K562 (cell line): ENCODE measurements around the gene SEBOX. TPM values are rescaled to one million over a fixed set of nuclear protein-coding genes. Genes with fewer than 3 reads are reported as not detected.

Source experiments
- ERF ChIP-seq: fragments of 450-650 bp; formaldehyde crosslinking; IDR thresholded peaks from 2 replicates; pipeline ENCODE4 v1.4.0; 2020; ENCODE audit warnings: mild to moderate bottlenecking, mixed read lengths
- EZH2 ChIP-seq: IDR thresholded peaks from 2 replicates; pipeline ENCODE4 v1.6.1; 2012; ENCODE audit warnings: low read depth, mild to moderate bottlenecking, inconsistent platforms, low read length, borderline replicate concordance
- FIP1L1 ChIP-seq: fragments of 200-400 bp; formaldehyde crosslinking; IDR thresholded peaks from 2 replicates; pipeline ENCODE4 v1.6.1; 2018; ENCODE audit warnings: mild to moderate bottlenecking, low read depth, low read length; ENCODE audit not compliant: poor library complexity, severe bottlenecking
- MTA2 ChIP-seq: fragments of 450-650 bp; IDR thresholded peaks from 2 replicates; pipeline ENCODE4 v1.6.1; 2016; ENCODE audit warnings: low read depth
- RB1 ChIP-seq: fragments of 450-650 bp; IDR thresholded peaks from 2 replicates; pipeline ENCODE4 v1.6.1; 2017; ENCODE audit warnings: low read depth, mild to moderate bottlenecking
- RUNX1 ChIP-seq: sonication (generic); IDR thresholded peaks from 2 replicates; pipeline ENCODE4 v1.6.1; 2016; ENCODE audit warnings: antibody characterized with exemption, low read depth
- SRSF3 ChIP-seq: fragments of 200-400 bp; formaldehyde crosslinking; IDR thresholded peaks from 2 replicates; pipeline ENCODE4 v1.6.1; 2016; ENCODE audit warnings: mild to moderate bottlenecking, low read length, moderate library complexity; ENCODE audit not compliant: insufficient read depth
- TFE3 ChIP-seq: fragments of 450-650 bp; formaldehyde crosslinking; IDR thresholded peaks from 2 replicates; pipeline ENCODE4 v1.4.0; 2020; ENCODE audit warnings: mild to moderate bottlenecking, mixed read lengths
- UBTF ChIP-seq, 2 experiments: IDR thresholded peaks; 2 replicates each; pipeline ENCODE4 v1.6.1; 2012; ENCODE audit warnings: improper control_type of control experiment in 2 of 2, low read depth in 2 of 2, low read length in 2 of 2, borderline replicate concordance in 1 of 2
- ZHX1 ChIP-seq: fragments of 150-350 bp; conservative IDR thresholded peaks from 2 replicates; pipeline ENCODE4 v1.6.1; 2014; ENCODE audit warnings: low read length
- ZNF121 ChIP-seq: sonication (generic); formaldehyde crosslinking; conservative IDR thresholded peaks from 2 replicates; pipeline ENCODE4 v1.8.0; 2022; ENCODE audit warnings: missing genetic modification reagents
- ZNF23 ChIP-seq: fragments of 250-450 bp; sonication (Bioruptor Pico); IDR thresholded peaks from 2 replicates; pipeline ENCODE4 v1.4.0; 2020; ENCODE audit warnings: mild to moderate bottlenecking
- polyA plus RNA-seq, 8 experiments: library from polyadenylated mRNA; depleted of rRNA in 4 of 8; stranded (reverse) in 5 of 8; unstranded in 3 of 8; fragments of >200 nt; fragmentation: Nextera tagmentation in 2 of 8; fragmentation: Illumina TruSeq in 1 of 8; extraction: Ambion mirVana in 2 of 8; extraction: Trizol in 1 of 8; gene quantifications; 2 replicates each; pipeline versions ENCODE4 v1.2.1 to v1.2.3, GENCODE V29; 2011 to 2014; ENCODE audit warnings: inconsistent platforms in 1 of 8, missing spikeins in 1 of 8
- total RNA-seq, 7 experiments: library from RNA; depleted of rRNA in 6 of 7; stranded (reverse); fragments of >200 nt in 6 of 7; fragmentation: Illumina TruSeq in 2 of 7; extraction: Trizol in 2 of 7; gene quantifications; 2 replicates each; pipeline versions ENCODE4 v1.2.1 to v1.2.3, GENCODE V29; 2011 to 2021; ENCODE audit warnings: low replicate concordance in 1 of 7
- TF ChIP-seq, protein P1 (sequence below): sonication (generic); formaldehyde crosslinking; IDR thresholded peaks from 2 replicates; pipeline ENCODE4 v1.8.1; 2023; ENCODE audit warnings: mild to moderate bottlenecking, missing genetic modification reagents
- TF ChIP-seq, protein P2 (sequence below): fragments of 250-450 bp; sonication (Bioruptor Pico); IDR thresholded peaks from 2 replicates; pipeline ENCODE4 v1.5.0; 2021; ENCODE audit warnings: mild to moderate bottlenecking, borderline replicate concordance

SEBOX gene
- total and polyA plus RNA-seq, 9 of the 15 experiments (the other 6 are each of a cell fraction or from before 2014, with no cell fraction given), result not detected

DNA sequence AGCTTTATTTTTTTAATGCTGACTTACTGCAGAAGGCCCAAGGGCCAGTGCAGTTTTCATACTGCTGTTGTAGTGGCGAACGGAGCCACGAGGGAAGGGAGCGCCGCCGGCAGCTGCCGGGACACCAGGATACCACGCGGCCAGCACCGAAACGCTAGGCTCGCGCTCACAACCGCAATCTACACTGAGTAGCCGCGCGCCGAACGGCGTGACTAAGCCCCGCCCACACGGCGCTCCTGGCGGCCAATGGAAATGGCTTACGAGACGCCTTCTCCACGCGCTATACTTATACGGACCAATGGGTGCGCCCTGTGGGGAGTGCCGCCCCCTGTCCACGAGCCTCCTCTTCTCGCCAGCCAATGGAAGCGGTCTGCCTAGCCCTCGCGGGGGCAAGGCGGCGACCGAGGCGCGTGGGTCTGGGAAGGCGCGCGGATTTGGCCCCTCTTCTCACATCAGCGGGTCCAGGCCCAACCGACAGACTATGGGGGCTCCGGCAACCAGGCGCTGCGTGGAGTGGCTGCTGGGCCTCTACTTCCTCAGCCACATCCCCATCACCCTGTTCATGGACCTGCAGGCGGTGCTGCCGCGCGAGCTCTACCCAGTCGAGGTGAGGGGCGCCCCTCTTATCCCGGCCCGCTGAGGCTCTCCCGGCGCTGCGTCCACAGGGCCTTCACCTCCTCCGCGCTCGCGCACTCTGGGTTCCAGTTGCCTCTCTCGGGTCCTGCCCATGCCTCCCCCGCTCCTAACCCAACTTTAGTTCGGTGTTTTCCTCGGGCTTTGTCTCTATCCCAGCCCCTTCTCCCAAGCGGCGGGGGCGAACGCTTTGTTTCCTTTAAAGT, 46.0 kb downstream of the SEBOX start, which contains the start of gene TMEM97 (continued):
- TF ChIP-seq MTA2 (no peak), SRSF3 (no peak), RB1 (peak; percentile 65; the same call in 1 of the 2 replicates), EZH2 (no peak), TFE3 (CRISPR knock-in tag) (no peak), RUNX1 (no peak), FIP1L1 (no peak), ZNF23 (CRISPR knock-in tag) (no peak), ZHX1 (no peak), ERF (CRISPR knock-in tag) (no peak), ZNF121 (CRISPR knock-in tag) (no peak), UBTF (IDR thresholded peaks at IDR 0.05; ENCODE audit: borderline replicate concordance in 1 of 2, low read depth in 2 of 2, low read length in 2 of 2) (peak; percentile 58 to 84; a peak in 2 of 4 replicates)
- TF ChIP-seq, protein P1, sequence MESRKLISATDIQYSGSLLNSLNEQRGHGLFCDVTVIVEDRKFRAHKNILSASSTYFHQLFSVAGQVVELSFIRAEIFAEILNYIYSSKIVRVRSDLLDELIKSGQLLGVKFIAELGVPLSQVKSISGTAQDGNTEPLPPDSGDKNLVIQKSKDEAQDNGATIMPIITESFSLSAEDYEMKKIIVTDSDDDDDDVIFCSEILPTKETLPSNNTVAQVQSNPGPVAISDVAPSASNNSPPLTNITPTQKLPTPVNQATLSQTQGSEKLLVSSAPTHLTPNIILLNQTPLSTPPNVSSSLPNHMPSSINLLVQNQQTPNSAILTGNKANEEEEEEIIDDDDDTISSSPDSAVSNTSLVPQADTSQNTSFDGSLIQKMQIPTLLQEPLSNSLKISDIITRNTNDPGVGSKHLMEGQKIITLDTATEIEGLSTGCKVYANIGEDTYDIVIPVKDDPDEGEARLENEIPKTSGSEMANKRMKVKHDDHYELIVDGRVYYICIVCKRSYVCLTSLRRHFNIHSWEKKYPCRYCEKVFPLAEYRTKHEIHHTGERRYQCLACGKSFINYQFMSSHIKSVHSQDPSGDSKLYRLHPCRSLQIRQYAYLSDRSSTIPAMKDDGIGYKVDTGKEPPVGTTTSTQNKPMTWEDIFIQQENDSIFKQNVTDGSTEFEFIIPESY (CRISPR knock-in tag), result no peak
- TF ChIP-seq, protein P2, sequence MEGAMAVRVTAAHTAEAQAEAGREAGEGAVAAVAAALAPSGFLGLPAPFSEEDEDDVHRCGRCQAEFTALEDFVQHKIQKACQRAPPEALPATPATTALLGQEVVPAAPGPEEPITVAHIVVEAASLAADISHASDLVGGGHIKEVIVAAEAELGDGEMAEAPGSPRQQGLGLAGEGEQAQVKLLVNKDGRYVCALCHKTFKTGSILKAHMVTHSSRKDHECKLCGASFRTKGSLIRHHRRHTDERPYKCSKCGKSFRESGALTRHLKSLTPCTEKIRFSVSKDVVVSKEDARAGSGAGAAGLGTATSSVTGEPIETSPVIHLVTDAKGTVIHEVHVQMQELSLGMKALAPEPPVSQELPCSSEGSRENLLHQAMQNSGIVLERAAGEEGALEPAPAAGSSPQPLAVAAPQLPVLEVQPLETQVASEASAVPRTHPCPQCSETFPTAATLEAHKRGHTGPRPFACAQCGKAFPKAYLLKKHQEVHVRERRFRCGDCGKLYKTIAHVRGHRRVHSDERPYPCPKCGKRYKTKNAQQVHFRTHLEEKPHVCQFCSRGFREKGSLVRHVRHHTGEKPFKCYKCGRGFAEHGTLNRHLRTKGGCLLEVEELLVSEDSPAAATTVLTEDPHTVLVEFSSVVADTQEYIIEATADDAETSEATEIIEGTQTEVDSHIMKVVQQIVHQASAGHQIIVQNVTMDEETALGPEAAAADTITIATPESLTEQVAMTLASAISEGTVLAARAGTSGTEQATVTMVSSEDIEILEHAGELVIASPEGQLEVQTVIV, result no peak
